GM19240 (cell line): ENCODE results near the gene RPL15.
"Not testable (repeated sequence)": the region's sequence is repeated elsewhere in the genome, so short reads cannot be mapped to it uniquely, and the experiment has no call there.

Experiments used
- DNase-seq: peaks from one replicate; pipeline ENCODE4 v3.0.0; 2011; ENCODE audit warnings: low spot score; ENCODE audit not compliant: insufficient read length

RPL15 gene

DNA sequence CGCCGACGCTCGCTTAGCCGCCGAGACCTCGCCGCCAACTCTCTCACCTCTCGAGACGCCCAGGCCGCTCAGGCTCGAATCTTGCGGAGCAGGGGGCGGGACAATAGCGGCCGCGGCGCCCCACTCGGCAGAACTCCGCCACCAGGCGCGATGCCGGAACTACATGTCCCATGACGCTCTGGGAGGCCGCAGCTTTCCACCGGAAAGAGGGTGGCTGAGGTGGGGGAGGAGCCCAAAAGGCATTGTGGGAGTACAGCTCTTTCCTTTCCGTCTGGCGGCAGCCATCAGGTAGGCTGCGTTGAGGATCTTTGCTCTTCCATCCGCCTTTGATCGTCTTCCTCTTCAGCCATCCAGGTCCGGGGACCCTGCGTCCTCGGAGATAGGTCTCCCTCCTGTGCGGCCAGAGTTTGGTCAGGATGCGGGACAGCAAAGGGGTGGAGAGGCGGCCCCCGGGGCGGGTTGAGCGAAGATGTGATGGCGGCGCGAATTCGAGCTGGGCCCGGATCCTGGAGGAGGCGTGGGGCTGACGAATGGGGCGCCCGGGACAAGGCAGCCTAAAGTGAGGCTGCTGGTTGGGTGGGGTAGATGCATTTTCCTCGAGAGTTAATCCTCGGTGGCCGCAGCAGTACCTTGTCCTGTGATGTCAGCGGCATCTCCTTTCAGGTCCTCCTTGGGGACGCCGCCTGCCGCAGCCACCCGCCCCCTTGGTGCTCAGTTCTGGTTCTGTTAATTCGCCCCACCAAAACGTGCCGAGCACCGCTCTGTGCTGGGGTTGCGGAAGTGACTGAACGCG is at the start of gene RPL15, which contains the start of gene NKIRAS1:
TSS of gene RPL15 (plus strand) at position 247 of the 793 bp plus-strand sequence. CDS start 728 bp downstream, outside the sequence.
TSS of gene NKIRAS1 (minus strand) at position 105 of the 793 bp plus-strand sequence. CDS start 6,086 bp downstream, outside the sequence.
- DNase-seq, result peak; percentile 84

DNA sequence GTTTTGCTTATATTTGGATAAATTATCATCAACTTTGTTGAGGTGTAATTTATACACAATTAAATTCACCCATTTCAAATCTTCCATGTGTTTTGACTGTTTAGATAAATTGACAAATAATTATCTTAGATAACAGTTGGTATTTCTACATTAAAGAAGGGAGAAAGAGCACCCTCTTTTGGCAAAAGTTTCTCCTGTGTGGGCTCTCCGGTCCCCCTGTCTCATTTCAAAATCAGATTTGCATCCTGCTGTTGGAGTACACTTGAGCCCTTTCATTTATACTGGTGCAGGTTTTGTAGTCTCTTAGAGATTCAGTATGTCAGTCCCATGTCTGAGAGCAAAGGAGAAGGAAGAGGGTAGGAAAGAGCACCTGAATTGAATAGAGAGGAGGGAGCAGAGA is 49.5 kb upstream of the RPL15 start:
- no peak for DNase-seq

- DNase-seq, result no peak
Measured at GRCh38 chr3:23867838-23868237, 49.1 kb upstream of the RPL15 start.

- no peak for DNase-seq
Measured at GRCh38 chr3:23869977-23870662, 46.8 kb upstream of the RPL15 start.

DNA sequence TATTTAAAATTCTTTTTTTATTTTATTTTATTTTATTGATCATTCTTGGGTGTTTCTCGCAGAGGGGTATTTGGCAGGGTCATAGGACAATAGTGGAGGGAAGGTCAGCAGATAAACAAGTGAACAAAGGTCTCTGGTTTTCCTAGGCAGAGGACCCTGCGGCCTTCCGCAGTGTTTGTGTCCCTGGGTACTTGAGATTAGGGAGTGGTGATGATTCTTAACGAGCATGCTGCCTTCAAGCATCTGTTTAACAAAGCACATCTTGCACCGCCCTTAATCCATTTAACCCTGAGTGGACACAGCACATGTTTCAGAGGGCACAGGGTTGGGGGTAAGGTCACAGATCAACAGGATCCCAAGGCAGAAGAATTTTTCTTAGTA is 46.3 kb upstream of the RPL15 start:
- DNase-seq, result not testable (repeated sequence)

GRCh38 chr3:23871361-23871760 is 45.6 kb upstream of the RPL15 start:
- DNase-seq, result not testable (repeated sequence)

GRCh38 chr3:23872330-23872729 is 44.6 kb upstream of the RPL15 start:
- DNase-seq, result no peak

- no peak for DNase-seq
Measured at GRCh38 chr3:23873941-23874340, 43.0 kb upstream of the RPL15 start.

DNA sequence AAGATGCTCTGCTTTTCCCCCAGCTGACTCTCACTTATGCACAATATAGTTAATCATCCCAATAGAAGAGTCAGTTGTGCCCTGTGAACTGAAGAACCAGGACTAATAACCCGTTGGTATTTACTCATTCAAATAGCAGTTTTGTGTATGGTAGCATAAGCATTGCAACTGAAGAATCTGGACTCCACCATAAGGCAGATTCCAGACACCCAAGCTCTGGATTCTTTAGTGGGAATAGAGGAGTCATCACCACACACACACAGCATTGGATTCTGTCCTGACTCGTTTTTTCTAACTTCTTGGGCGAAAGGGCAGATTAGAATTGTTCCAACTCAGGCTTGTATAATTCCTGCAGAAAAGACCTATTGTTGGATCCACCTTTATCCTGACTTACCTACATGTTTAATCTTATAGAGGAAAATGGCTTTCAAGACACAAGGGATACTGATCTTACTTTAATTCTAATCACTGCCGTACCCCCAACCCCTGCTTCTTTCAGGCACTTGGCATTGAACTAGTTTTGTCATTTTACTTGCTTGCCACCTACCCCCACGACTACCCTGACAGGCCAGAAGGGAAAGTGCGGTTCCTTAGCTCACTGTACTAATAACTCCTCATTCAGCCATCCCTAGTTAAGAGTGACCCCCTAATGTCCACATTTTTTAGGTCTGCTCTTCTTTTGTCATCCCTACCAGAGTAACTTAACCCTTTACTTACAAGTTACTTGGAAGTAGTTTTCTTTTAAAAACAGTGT is 42.4 kb upstream of the RPL15 start:
- no peak for DNase-seq

DNA sequence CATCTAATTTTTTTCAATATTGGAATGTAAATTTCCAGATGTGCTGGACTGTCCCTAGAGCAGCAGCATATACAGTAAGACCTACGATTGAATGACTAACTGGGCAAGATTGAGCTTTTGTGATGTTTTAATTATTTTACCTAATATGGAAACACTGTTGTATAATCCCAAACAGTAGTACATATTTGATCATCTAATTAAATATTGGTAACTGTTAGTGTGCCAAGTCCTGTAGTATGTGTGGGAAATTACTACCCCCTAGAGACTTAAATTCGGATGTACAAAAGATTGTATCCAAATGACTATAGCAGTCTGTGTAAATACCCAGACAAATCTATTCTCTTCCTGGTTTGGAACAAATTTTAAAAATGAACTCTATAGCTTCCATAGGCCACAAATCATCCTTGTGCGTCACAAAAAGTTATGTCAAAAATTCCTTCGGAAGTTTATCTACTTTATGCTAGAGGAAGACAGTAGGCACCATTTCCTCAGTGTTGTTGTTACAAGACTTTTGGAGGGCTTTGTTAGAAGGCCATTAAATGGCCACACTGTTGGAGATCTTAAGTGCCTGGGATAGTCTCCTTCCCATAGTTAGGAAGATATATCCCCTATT is 41.7 kb upstream of the RPL15 start:
- DNase-seq, result no peak

DNA sequence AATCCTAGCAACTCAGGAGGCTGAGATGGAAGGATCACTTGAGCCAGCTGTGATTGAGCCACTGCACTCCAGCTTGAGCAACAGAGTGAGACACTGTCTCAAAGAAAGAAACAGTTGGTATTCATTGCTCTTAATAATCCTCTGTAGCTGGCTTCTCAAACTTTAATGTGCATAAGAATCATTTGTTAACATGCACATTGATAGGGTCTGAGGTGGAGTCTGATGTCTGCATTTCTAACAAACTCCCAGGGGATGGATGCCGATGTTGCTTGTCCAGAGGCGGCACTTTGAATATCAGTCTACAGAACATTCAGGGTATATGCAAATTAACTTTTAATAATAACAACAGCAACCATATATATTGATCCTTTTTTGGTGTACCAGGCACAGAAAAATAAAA is 40.0 kb upstream of the RPL15 start:
- DNase-seq, result no peak

- no peak for DNase-seq
Measured at GRCh38 chr3:23877329-23877980, 39.5 kb upstream of the RPL15 start.

GRCh38 chr3:23879485-23879884 is 37.4 kb upstream of the RPL15 start:
- no peak for DNase-seq

GRCh38 chr3:23880703-23881339 is 36.1 kb upstream of the RPL15 start:
- no peak for DNase-seq

DNA sequence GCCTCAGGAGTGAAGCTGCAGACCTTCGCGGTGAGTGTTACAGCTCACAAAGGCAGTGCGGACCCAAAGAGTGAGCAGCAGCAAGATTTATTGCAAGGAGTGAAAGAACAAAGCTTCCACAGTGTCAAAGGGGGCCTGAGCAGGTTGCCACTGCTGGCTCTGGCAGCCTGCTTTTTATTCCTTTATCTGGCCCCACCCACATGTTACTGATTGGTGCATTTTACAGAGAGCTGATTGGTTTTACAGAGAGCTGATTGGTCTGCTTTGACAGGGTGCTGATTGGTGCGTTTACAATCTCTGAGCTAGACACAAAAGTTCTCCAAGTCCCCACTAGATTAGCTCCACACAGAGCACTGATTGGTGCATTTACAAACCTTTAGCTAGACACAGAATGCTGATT is 34.9 kb upstream of the RPL15 start:
- DNase-seq, result not testable (repeated sequence)

GRCh38 chr3:23882487-23882918 is 34.4 kb upstream of the RPL15 start:
- DNase-seq, result no peak

DNA sequence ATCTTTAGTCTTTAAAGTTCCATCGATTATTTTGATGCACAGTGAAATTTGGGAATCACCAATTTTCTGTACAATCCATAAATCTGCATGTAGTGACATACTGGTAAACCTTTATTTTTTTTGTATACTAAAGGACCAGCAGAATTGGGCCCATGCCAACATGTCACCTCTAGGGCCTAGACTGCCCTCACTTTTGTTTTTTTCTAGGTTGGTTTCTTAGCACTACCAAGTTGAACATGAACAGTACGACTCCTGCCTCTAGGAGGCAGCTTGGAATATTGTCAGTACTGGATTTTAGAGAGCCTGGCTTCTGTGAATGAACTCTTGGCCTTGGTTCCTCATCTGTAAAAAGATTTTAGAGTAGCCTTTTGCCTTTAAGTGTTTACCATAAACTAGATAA is 32.5 kb upstream of the RPL15 start:
- no peak for DNase-seq

DNA sequence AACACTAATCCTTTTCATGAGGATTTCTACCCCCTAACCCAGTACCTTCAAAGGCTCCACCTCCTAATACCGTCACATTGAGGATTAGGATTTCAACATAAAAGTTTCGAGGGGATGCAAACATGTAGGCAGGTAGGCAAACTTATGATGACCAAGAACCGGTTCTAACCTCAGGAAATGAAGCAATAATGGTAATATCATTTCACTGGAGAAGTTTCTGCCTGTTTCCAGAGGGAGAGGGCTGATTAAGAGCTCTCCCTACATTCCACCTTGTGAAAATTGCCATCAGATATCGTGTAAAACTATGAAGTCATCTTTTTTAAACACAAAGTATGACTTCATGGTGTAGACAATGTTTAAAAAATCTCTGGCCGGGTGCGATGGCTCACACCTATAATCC is 31.7 kb upstream of the RPL15 start:
- no peak for DNase-seq

- DNase-seq, result no peak
Measured at GRCh38 chr3:23886311-23886710, 30.6 kb upstream of the RPL15 start.

- DNase-seq, result no peak
Measured at GRCh38 chr3:23888617-23889228, 28.2 kb upstream of the RPL15 start.
